Psoas muscle (tissue), 8 donors: ENCODE data around the gene NR1I3. TPM values are rescaled to one million over a fixed set of nuclear protein-coding genes. Genes with fewer than 3 reads are reported as not detected.
A peak's percentile ranks its signal among the peaks of the same experiment; 100 is the strongest.

ENCODE experiments used
- ATAC-seq, 4 donors: fragments of 200-7000 bp; cut with Tn5 transposase; one replicate each; pipeline ENCODE4 v1.9.1; 2020; ENCODE audit warnings: moderate library complexity in 3 of 4, mild to moderate bottlenecking in 2 of 4
- DNase-seq, 2 donors: peaks; one replicate each; pipeline ENCODE4 v3.0.0-alpha.2; 2020
- H3K27ac ChIP-seq: fragments of 200-600 bp; one replicate; pipeline ENCODE4 v1.8.0; 2022
- H3K27me3 ChIP-seq, 3 donors: fragments of 200-600 bp in 1 of 3; one replicate each; pipeline versions ENCODE4 v1.6.1 to v1.8.0; 2013 to 2022; ENCODE audit warnings: low read length in 2 of 3, mild to moderate bottlenecking in 2 of 3, moderate library complexity in 1 of 3; ENCODE audit not compliant: insufficient read depth in 3 of 3
- H3K36me3 ChIP-seq, 2 donors: fragments of 200-600 bp in 1 of 2; one replicate each; pipeline versions ENCODE4 v1.6.1 to v1.8.0; 2013 to 2022; ENCODE audit warnings: low read depth in 1 of 2, mild to moderate bottlenecking in 1 of 2, moderate library complexity in 1 of 2; ENCODE audit not compliant: insufficient read depth in 1 of 2
- H3K4me1 ChIP-seq: fragments of 200-600 bp; one replicate; pipeline ENCODE4 v1.8.0; 2022
- H3K4me3 ChIP-seq: fragments of 200-600 bp; one replicate; pipeline ENCODE4 v1.8.0; 2022; ENCODE audit warnings: mild to moderate bottlenecking
- H3K9me3 ChIP-seq: fragments of 200-600 bp; one replicate; pipeline ENCODE4 v1.8.0; 2022
- CTCF ChIP-seq: fragments of 200-600 bp; IDR thresholded peaks from one replicate; pipeline ENCODE4 v1.8.0; 2022; ENCODE audit warnings: antibody characterized with exemption
- WGBS, 3 donors: extraction: QIAGEN DNeasy Blood & Tissue Kit; methylation state at CpG; one replicate each; pipeline versions ENCODE4 v1.1.6 to v1.1.7; 2013; 5-methylcytosine and 5-hydroxymethylcytosine counted together
- intact Hi-C, 2 donors: fragments of 100-400 bp; cut with DNase I; formaldehyde crosslinking; loops; one replicate each; pipeline versions ENCODE4 v1.11.0 to v1.14.2; 2022
- polyA plus RNA-seq, 3 donors: library from polyadenylated mRNA; stranded (reverse); fragments of 200-250 nt; gene quantifications; one replicate each; pipeline ENCODE4 v1.2.3, GENCODE V29; 2013
- total RNA-seq, 4 donors: library from RNA; stranded (reverse); fragmentation: NEBNext Ultra II Directional in 2 of 4; extraction: Animal tissue kit (Norgen Biotek cat#: 25700) in 2 of 4; gene quantifications; one replicate each; pipeline versions ENCODE4 v1.2.1 to v1.2.4, GENCODE V29; 2021 to 2023
- donor health status: healthy with polysubstance abuse.
- donor health status: DM: no; HTN: no; CAD: no; lungs with moderate emphysema.
- donor health status: Bipolar disorder and iron deficiency.
- donor health status: healthy.
- donor health status: DM: yes; HTN: yes; CAD: no.
- donor health status: DM: no; HTN: no; CAD: no.
- donor health status: DM: no; HTN: no; CAD: no.
- donor health status: DM: yes; HTN: yes; CAD: no.

Gene NR1I3
- total and polyA plus RNA-seq, 7 donors: 0.17 to 0.42 (median 0.25) TPM; not detected in 4

GRCh38 chr1:161190962-161191521 is 47.0 kb downstream of the NR1I3 start:
- H3K9me3 ChIP-seq: no peaks in the 10 kb centered on the region
- no peaks in the 10 kb centered on the region for H3K27me3 ChIP-seq
- WGBS, 3 donors: 70 to 77% (median 76%) methylated on average over 21 to 22 of the region's 22 CpGs
- H3K27ac ChIP-seq: no peak overlapping the region
- ATAC-seq: no peak
- peak in 1 of 2 donors; percentile 49 for DNase-seq
- H3K36me3 ChIP-seq: no peaks in the 10 kb centered on the region
- intact Hi-C loops: loop anchor here in 1 of 2 donors (5.0 kb wide), 1 partner anchor 191 kb away; no protein-coding TSS in a partner anchor
- peaks cover 4% of the 10 kb centered on the region for H3K4me1 ChIP-seq
- TF ChIP-seq CTCF: no peak
- no peak overlapping the region for H3K4me3 ChIP-seq

- no peaks in the 10 kb centered on the region for H3K9me3 ChIP-seq
- H3K27ac ChIP-seq: no peak overlapping the region
- DNase-seq (no peak), ATAC-seq (no peak)
- TF ChIP-seq CTCF: no peak
- H3K36me3 ChIP-seq: no peaks in the 10 kb centered on the region
- H3K4me1 ChIP-seq: peaks cover 19% of the 10 kb centered on the region
- H3K4me3 ChIP-seq: no peak overlapping the region
- intact Hi-C loops: loop anchor here in 1 of 2 donors (1.0 kb wide), 1 partner anchor 12 kb away; the partner anchor contains the start of gene B4GALT3
- no peaks in the 10 kb centered on the region for H3K27me3 ChIP-seq
- 91 to 95% (median 92%) methylated on average over 5 of the region's 5 CpGs for WGBS, 3 donors
Observed at GRCh38 chr1:161189036-161189435, 49.0 kb downstream of the NR1I3 start.

GRCh38 chr1:161188381-161188780 is 49.6 kb downstream of the NR1I3 start:
- H3K4me1 ChIP-seq: peaks cover 16% of the 10 kb centered on the region
- no peaks in the 10 kb centered on the region for H3K27me3 ChIP-seq
- H3K36me3 ChIP-seq: no peaks in the 10 kb centered on the region
- no peaks in the 10 kb centered on the region for H3K9me3 ChIP-seq
- intact Hi-C loops: no loop called here
- DNase-seq (no peak), ATAC-seq (no peak)
- WGBS, 3 donors: 84 to 90% (median 85%) methylated on average over 6 of the region's 6 CpGs
- no peak overlapping the region for H3K4me3 ChIP-seq
- H3K27ac ChIP-seq: no peak overlapping the region
- TF ChIP-seq CTCF: no peak

GRCh38 chr1:161187311-161187710 is 50.7 kb downstream of the NR1I3 start:
- Histone ChIP-seq H3K4me3 (no peak overlapping the region), H3K36me3 (no peaks in the 10 kb centered on the region), H3K9me3 (no peaks in the 10 kb centered on the region), H3K27me3 (no peaks in the 10 kb centered on the region), H3K27ac (no peak overlapping the region), H3K4me1 (peaks cover 16% of the 10 kb centered on the region)
- intact Hi-C loops: no loop called here
- no peak for TF ChIP-seq CTCF
- ATAC-seq (no peak), DNase-seq (no peak)
- WGBS, 3 donors: 76 to 80% (median 79%) methylated on average over 3 of the region's 3 CpGs
